Trophoblast cell (in vitro differentiated cells and primary cell): ENCODE data around the gene CNTROB. TPM values are rescaled to one million over a fixed set of nuclear protein-coding genes. Genes with fewer than 3 reads are reported as not detected.
A peak's percentile ranks its signal among the peaks of the same experiment; 100 is the strongest.

Experiments used
- DNase-seq, 2 donors: peaks; one replicate each; pipeline ENCODE4 v3.0.0-alpha.2; 2016
- H2AFZ ChIP-seq: 2 replicates; pipeline ENCODE4 v1.6.1; 2013; ENCODE audit warnings: low read length, moderate library complexity, mild to moderate bottlenecking; ENCODE audit not compliant: insufficient read depth, poor library complexity
- H2AK5ac ChIP-seq: 2 replicates; pipeline ENCODE4 v1.6.1; 2013; ENCODE audit warnings: mild to moderate bottlenecking, low read length
- H2BK120ac ChIP-seq: 2 replicates; pipeline ENCODE4 v1.6.1; 2013; ENCODE audit warnings: low read length, mild to moderate bottlenecking, moderate library complexity; ENCODE audit not compliant: insufficient read depth, poor library complexity
- H2BK12ac ChIP-seq: 2 replicates; pipeline ENCODE4 v1.6.1; 2013; ENCODE audit warnings: mild to moderate bottlenecking, low read length, moderate library complexity
- H2BK5ac ChIP-seq: 2 replicates; pipeline ENCODE4 v1.6.1; 2013; ENCODE audit warnings: low read length, low read depth, moderate library complexity, mild to moderate bottlenecking; ENCODE audit not compliant: poor library complexity
- H3K14ac ChIP-seq: 2 replicates; pipeline ENCODE4 v1.6.1; 2013; ENCODE audit warnings: mild to moderate bottlenecking, low read length
- H3K18ac ChIP-seq: 2 replicates; pipeline ENCODE4 v1.6.1; 2013; ENCODE audit warnings: mild to moderate bottlenecking, low read length
- H3K23ac ChIP-seq: 2 replicates; pipeline ENCODE4 v1.6.1; 2013; ENCODE audit warnings: low read length
- H3K27ac ChIP-seq: 2 replicates; pipeline ENCODE4 v1.5.1; 2013; ENCODE audit warnings: low read depth, mild to moderate bottlenecking, inconsistent platforms, low read length, moderate library complexity
- H3K27me3 ChIP-seq: 2 replicates; pipeline ENCODE4 v1.6.1; 2013; ENCODE audit warnings: inconsistent platforms, mild to moderate bottlenecking, low read length, moderate library complexity; ENCODE audit not compliant: insufficient read depth
- H3K36me3 ChIP-seq, 2 experiments: 1 replicate in 1 of 2; 2 replicates in 1 of 2; pipeline ENCODE4 v1.6.1; 2013; ENCODE audit warnings: low read length in 2 of 2, mild to moderate bottlenecking in 2 of 2, moderate library complexity in 1 of 2; ENCODE audit not compliant: insufficient read depth in 2 of 2, control insufficient read depth in 1 of 2
- H3K4ac ChIP-seq: 2 replicates; pipeline ENCODE4 v1.6.1; 2013; ENCODE audit warnings: low read depth, mild to moderate bottlenecking, low read length, moderate library complexity
- H3K4me1 ChIP-seq, 2 experiments: 1 replicate in 1 of 2; 2 replicates in 1 of 2; pipeline ENCODE4 v1.6.1; 2013; ENCODE audit warnings: low read length in 2 of 2, mild to moderate bottlenecking in 2 of 2, moderate library complexity in 1 of 2; ENCODE audit not compliant: insufficient read depth in 2 of 2, control insufficient read depth in 1 of 2
- H3K4me2 ChIP-seq: 2 replicates; pipeline ENCODE4 v1.6.1; 2013; ENCODE audit warnings: inconsistent platforms, mild to moderate bottlenecking, low read length, moderate library complexity
- H3K4me3 ChIP-seq: 2 replicates; pipeline ENCODE4 v1.5.1; 2013; ENCODE audit warnings: mild to moderate bottlenecking, low read depth, low read length, inconsistent platforms
- H3K79me1 ChIP-seq: one replicate; pipeline ENCODE4 v1.6.1; 2013; ENCODE audit warnings: low read length
- H3K79me2 ChIP-seq: 2 replicates; pipeline ENCODE4 v1.6.1; 2013; ENCODE audit warnings: low read length, mild to moderate bottlenecking; ENCODE audit not compliant: control insufficient read depth, insufficient read depth, poor library complexity
- H3K9ac ChIP-seq: 2 replicates; pipeline ENCODE4 v1.6.1; 2013; ENCODE audit warnings: mild to moderate bottlenecking, low read length
- H3K9me3 ChIP-seq: 2 replicates; pipeline ENCODE4 v1.6.1; 2013; ENCODE audit warnings: low read depth, mild to moderate bottlenecking, control low read depth, inconsistent platforms, low read length; ENCODE audit not compliant: insufficient read depth
- H4K12ac ChIP-seq: 2 replicates; pipeline ENCODE4 v1.6.1; 2013; ENCODE audit warnings: low read depth, mild to moderate bottlenecking, low read length, moderate library complexity
- H4K8ac ChIP-seq: 2 replicates; pipeline ENCODE4 v1.6.1; 2013; ENCODE audit warnings: low read depth, mild to moderate bottlenecking, low read length, moderate library complexity
- H4K91ac ChIP-seq: one replicate; pipeline ENCODE4 v1.6.1; 2013; ENCODE audit warnings: low read depth, mild to moderate bottlenecking, low read length, moderate library complexity
- WGBS: extraction: QIAGEN DNeasy Blood & Tissue Kit; methylation state at CpG from one replicate; pipeline ENCODE4 v1.1.7; 2013; ENCODE audit warnings: missing lambda C conversion rate; ENCODE audit not compliant: insufficient read length, insufficient coverage; ENCODE audit errors: extremely low coverage; 5-methylcytosine and 5-hydroxymethylcytosine counted together
- polyA plus RNA-seq: library from polyadenylated mRNA; stranded (reverse); fragments of 200-250 nt; gene quantifications from 2 replicates; pipeline ENCODE4 v1.2.3, GENCODE V29; 2013

CNTROB gene, protein sequence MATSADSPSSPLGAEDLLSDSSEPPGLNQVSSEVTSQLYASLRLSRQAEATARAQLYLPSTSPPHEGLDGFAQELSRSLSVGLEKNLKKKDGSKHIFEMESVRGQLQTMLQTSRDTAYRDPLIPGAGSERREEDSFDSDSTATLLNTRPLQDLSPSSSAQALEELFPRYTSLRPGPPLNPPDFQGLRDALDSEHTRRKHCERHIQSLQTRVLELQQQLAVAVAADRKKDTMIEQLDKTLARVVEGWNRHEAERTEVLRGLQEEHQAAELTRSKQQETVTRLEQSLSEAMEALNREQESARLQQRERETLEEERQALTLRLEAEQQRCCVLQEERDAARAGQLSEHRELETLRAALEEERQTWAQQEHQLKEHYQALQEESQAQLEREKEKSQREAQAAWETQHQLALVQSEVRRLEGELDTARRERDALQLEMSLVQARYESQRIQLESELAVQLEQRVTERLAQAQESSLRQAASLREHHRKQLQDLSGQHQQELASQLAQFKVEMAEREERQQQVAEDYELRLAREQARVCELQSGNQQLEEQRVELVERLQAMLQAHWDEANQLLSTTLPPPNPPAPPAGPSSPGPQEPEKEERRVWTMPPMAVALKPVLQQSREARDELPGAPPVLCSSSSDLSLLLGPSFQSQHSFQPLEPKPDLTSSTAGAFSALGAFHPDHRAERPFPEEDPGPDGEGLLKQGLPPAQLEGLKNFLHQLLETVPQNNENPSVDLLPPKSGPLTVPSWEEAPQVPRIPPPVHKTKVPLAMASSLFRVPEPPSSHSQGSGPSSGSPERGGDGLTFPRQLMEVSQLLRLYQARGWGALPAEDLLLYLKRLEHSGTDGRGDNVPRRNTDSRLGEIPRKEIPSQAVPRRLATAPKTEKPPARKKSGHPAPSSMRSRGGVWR
- polyA plus RNA-seq, result 26.7 and 26.8 TPM in 2 replicates

DNA sequence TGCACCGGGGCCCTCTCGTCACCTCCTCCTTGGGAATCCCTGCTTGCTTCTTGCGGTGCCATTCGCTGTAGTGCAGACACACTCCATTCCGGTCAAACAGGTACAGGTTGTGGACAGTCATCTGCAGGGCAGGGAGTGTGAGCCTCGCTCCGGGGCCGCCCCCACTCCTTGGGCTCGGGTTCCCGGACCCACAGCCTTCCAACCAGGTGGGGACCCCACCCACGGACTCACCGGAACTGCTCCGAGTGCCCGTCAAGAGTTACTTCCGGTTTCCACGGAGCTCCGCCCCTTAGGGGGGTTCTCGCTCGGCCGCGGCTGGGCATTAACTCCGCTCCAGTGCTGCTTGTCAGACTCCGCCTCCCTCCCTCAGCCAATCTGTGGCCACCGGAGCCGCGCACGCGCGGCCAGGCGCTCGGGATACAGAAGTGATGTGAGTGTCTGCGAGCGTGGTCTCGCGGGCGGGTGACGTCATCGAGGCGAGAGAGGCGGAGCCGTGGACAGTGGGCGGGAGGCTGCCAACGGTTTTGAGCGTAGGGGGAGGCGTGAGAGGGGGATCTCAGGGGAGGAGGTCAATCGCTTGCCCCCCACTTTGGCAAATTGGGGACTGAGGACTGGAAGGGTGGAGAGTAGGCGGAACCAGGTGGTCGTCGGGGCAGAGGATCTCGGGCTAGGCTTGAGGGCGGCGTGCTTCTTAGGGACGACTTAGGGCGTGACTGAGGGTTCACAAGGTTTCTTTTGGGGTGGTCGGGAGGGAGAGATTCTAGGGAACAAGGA lies at the start of gene CNTROB, which contains the start of gene TRAPPC1:
CNTROB (plus strand) TSS at position 498 of the 774 bp plus-strand sequence. CDS start 874 bp downstream, outside the sequence.
TRAPPC1 (minus strand) TSS at position 238 of the 774 bp plus-strand sequence; CDS start at position 121, 117 bp downstream.
- H4K91ac ChIP-seq, result peak within 1 kb of the TSS; percentile 91
- peak within 1 kb of the TSS; percentile 88 for H3K9ac ChIP-seq
- peak; percentile 99 to 100 for DNase-seq
- H2BK5ac ChIP-seq, result peak within 1 kb of the TSS; percentile 65
- no peak within 1 kb of the TSS for H2BK12ac ChIP-seq
- peak within 1 kb of the TSS; percentile 87 for H2AK5ac ChIP-seq
- WGBS, result no CpG with 5 or more reads among the region's 55 CpGs
- H3K79me2 ChIP-seq, result peaks cover 7% of the 10 kb centered on the region
- H3K36me3 ChIP-seq, result peaks cover 15 to 19% of the 10 kb centered on the region in 2 experiments
- peak within 1 kb of the TSS; percentile 95 for H4K8ac ChIP-seq
- H2BK120ac ChIP-seq, result peak within 1 kb of the TSS; percentile 70
- no peak within 1 kb of the TSS for H3K27ac ChIP-seq
- H3K27me3 ChIP-seq, result peaks cover 8% of the 10 kb centered on the region
- peak within 1 kb of the TSS; percentile 84 for H3K4ac ChIP-seq
- peak within 1 kb of the TSS; percentile 69 for H3K4me2 ChIP-seq
- peak within 1 kb of the TSS; percentile 88 for H4K12ac ChIP-seq
- peaks cover 10 to 13% of the 10 kb centered on the region in 2 experiments for H3K4me1 ChIP-seq
- H3K79me1 ChIP-seq, result peaks cover 9% of the 10 kb centered on the region
- H2AFZ ChIP-seq, result peak within 1 kb of the TSS; percentile 97
- peak within 1 kb of the TSS; percentile 96 for H3K14ac ChIP-seq
- peak within 1 kb of the TSS; percentile 98 for H3K18ac ChIP-seq
- no peak within 1 kb of the TSS for H3K23ac ChIP-seq
- peak within 1 kb of the TSS; percentile 92 for H3K4me3 ChIP-seq
- peaks cover 4% of the 10 kb centered on the region for H3K9me3 ChIP-seq

DNA sequence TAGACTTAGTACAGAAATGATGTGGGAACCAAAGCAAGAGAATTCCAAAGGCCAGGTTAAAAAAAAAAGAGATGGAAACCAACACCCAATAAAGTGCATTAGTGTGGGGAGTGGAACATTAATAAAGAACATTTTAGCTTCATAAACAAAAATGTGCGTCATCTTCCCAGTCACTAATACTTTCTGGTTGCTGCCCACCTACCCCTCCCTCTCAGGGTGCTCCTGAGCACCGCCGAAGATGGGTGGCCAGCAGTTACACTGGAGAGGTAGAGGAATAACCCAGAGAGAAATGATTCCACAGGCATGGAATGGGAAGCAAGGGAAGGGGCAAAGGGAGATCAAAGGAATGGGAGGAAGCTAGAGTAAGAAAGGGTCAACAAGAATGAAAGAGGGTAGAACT lies 49.4 kb upstream of the CNTROB start:
- no CpG with 5 or more reads among the region's 3 CpGs for WGBS

DNA sequence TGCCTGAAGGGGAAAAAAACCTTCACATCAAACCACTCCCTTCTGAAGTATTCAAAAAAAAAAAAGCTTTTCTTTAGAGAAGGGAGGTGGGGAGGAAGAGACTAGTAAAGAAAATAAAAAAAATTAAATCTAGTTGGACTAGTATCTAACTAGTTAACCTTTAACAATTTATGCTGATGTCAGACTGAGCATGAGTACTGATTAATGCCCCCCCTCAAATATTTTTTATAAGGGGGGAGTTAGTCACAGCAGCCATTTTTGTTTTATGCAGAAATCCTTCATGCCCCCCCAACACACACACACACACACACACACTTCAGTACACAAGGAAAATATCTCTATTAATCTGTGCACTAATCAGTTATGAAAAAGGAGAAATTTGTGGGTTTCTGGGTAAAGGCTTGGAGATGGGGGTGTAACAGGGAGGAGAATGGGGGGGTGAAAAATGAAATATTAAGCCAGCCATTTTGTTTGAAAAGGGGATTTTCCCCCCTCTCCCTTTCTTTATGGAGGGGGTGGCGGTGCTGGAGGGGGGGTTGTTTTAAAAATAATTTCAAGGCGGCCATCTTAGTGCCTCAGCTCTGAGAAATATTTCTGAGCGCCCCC lies 48.1 kb upstream of the CNTROB start:
- H2BK12ac ChIP-seq, result no peak overlapping the region
- H3K4me2 ChIP-seq, result peak overlapping the region; percentile 45
- no peak overlapping the region for H2AK5ac ChIP-seq
- H3K27ac ChIP-seq, result no peak overlapping the region
- H2BK5ac ChIP-seq, result no peak overlapping the region
- H3K9ac ChIP-seq, result no peak overlapping the region
- H3K4me1 ChIP-seq, result peaks cover 15 to 19% of the 10 kb centered on the region in 2 experiments
- peaks cover 32% of the 10 kb centered on the region for H3K79me1 ChIP-seq
- H3K18ac ChIP-seq, result no peak overlapping the region
- DNase-seq, result no peak
- no peak overlapping the region for H2AFZ ChIP-seq
- no peak overlapping the region for H2BK120ac ChIP-seq
- H3K9me3 ChIP-seq, result no peaks in the 10 kb centered on the region
- H3K4me3 ChIP-seq, result no peak overlapping the region
- peaks cover 6 to 15% of the 10 kb centered on the region in 2 experiments for H3K36me3 ChIP-seq
- peaks cover 14% of the 10 kb centered on the region for H3K79me2 ChIP-seq
- H4K12ac ChIP-seq, result no peak overlapping the region
- no peak overlapping the region for H3K14ac ChIP-seq
- H4K91ac ChIP-seq, result no peak overlapping the region
- H4K8ac ChIP-seq, result no peak overlapping the region
- H3K27me3 ChIP-seq, result no peaks in the 10 kb centered on the region
- no peak overlapping the region for H3K4ac ChIP-seq
- H3K23ac ChIP-seq, result no peak overlapping the region
- no CpG with 5 or more reads among the region's 3 CpGs for WGBS

More for the DNA sequence above, 49.4 kb upstream of the CNTROB start:
- H3K79me1 ChIP-seq, result peaks cover 23% of the 10 kb centered on the region
- no peak overlapping the region for H2BK12ac ChIP-seq
- H4K12ac ChIP-seq, result no peak overlapping the region
- H2AK5ac ChIP-seq, result no peak overlapping the region
- no peak overlapping the region for H4K8ac ChIP-seq
- H2BK120ac ChIP-seq, result no peak overlapping the region
- H3K36me3 ChIP-seq, result peaks cover 8 to 18% of the 10 kb centered on the region in 2 experiments
- no peaks in the 10 kb centered on the region for H3K27me3 ChIP-seq
- H3K4me1 ChIP-seq, result peaks cover 4 to 9% of the 10 kb centered on the region in 2 experiments
- H3K79me2 ChIP-seq, result peaks cover 6% of the 10 kb centered on the region
- H3K4me2 ChIP-seq, result no peak overlapping the region
- no peak overlapping the region for H3K27ac ChIP-seq
- no peak overlapping the region for H3K14ac ChIP-seq
- H3K18ac ChIP-seq, result no peak overlapping the region
- no peak for DNase-seq
- H3K23ac ChIP-seq, result no peak overlapping the region
- H3K4me3 ChIP-seq, result no peak overlapping the region
- no peak overlapping the region for H4K91ac ChIP-seq
- H3K4ac ChIP-seq, result no peak overlapping the region
- no peak overlapping the region for H2BK5ac ChIP-seq
- no peaks in the 10 kb centered on the region for H3K9me3 ChIP-seq
- H3K9ac ChIP-seq, result no peak overlapping the region
- H2AFZ ChIP-seq, result no peak overlapping the region
